CD8-positive, alpha-beta memory T cell (primary cell): Measurements from ENCODE around the gene ZNF385B. TPM values are rescaled to one million over a fixed set of nuclear protein-coding genes. Genes with fewer than 3 reads are reported as not detected.

Experiments
- CTCF ChIA-PET: fragments of 350-600 bp; sonication (Branson Sonifier 250); formaldehyde crosslinking; loops from one replicate; lab custom pipeline; 2021; ENCODE audit warnings: antibody characterized with exemption; lab: Charles Lee
- POLR2A ChIA-PET: fragments of 350-600 bp; sonication (Branson Sonifier 250); formaldehyde crosslinking; loops from one replicate; lab custom pipeline; 2021; ENCODE audit warnings: antibody characterized with exemption; lab: Charles Lee
- DNase-seq, 5 donors: peaks; one replicate each; pipeline versions ENCODE4 v3.0.0 to v3.0.0-alpha.2; 2020 to 2022; ENCODE audit warnings: mixed read lengths in 1 of 5
- H3K27ac ChIP-seq: one replicate; pipeline ENCODE4 v1.7.0; 2013; ENCODE audit warnings: low read depth, mild to moderate bottlenecking, low read length, moderate library complexity
- H3K27me3 ChIP-seq: 2 replicates; pipeline ENCODE4 v1.7.0; 2013; ENCODE audit warnings: low read length, mild to moderate bottlenecking; ENCODE audit not compliant: insufficient read depth, poor library complexity, severe bottlenecking
- H3K36me3 ChIP-seq: 2 replicates; pipeline ENCODE4 v1.7.0; 2013; ENCODE audit warnings: mild to moderate bottlenecking, low read length, moderate library complexity; ENCODE audit not compliant: insufficient read depth
- H3K4me1 ChIP-seq: 2 replicates; pipeline ENCODE4 v1.7.0; 2013; ENCODE audit warnings: mild to moderate bottlenecking, low read length, moderate library complexity; ENCODE audit not compliant: insufficient read depth
- H3K4me3 ChIP-seq: 2 replicates; pipeline ENCODE4 v1.7.0; 2013; ENCODE audit warnings: mild to moderate bottlenecking, low read length
- H3K9me3 ChIP-seq: 2 replicates; pipeline ENCODE4 v1.7.0; 2013; ENCODE audit warnings: mild to moderate bottlenecking, low read length
- H3K27ac Mint-ChIP-seq, 8 donors: one replicate each; pipeline ENCODE4 v1.8.0; 2020 to 2021; ENCODE audit warnings: mixed read lengths in 8 of 8, mild to moderate bottlenecking in 6 of 8, inconsistent platforms in 3 of 8, moderate library complexity in 3 of 8
- H3K27me3 Mint-ChIP-seq, 2 donors: one replicate each; pipeline ENCODE4 v1.8.0; 2020 to 2021; ENCODE audit warnings: mixed read lengths in 2 of 2, mild to moderate bottlenecking in 1 of 2, moderate library complexity in 1 of 2
- H3K36me3 Mint-ChIP-seq, 3 donors: one replicate each; pipeline ENCODE4 v1.8.0; 2020 to 2021; ENCODE audit warnings: mixed read lengths in 3 of 3, inconsistent platforms in 1 of 3, mild to moderate bottlenecking in 1 of 3
- H3K4me1 Mint-ChIP-seq, 3 donors: one replicate each; pipeline ENCODE4 v1.8.0; 2020 to 2021; ENCODE audit warnings: mixed read lengths in 3 of 3, inconsistent platforms in 1 of 3, mild to moderate bottlenecking in 1 of 3
- H3K4me3 Mint-ChIP-seq, 7 donors: one replicate each; pipeline ENCODE4 v1.8.0; 2020 to 2021; ENCODE audit warnings: mixed read lengths in 7 of 7, mild to moderate bottlenecking in 6 of 7, moderate library complexity in 4 of 7, inconsistent platforms in 2 of 7
- H3K9me3 Mint-ChIP-seq, 5 donors: one replicate each; pipeline ENCODE4 v1.8.0; 2020 to 2022; ENCODE audit warnings: mixed read lengths in 5 of 5, mild to moderate bottlenecking in 3 of 5, moderate library complexity in 2 of 5, inconsistent platforms in 1 of 5
- polyA plus RNA-seq: library from polyadenylated mRNA; unstranded; fragments of 300-500 nt; fragmentation: Illumina TruSeq; gene quantifications from one replicate; pipeline ENCODE4 v1.2.3, GENCODE V29; 2021
- total RNA-seq, 2 experiments: library from RNA; stranded (reverse); gene quantifications; one replicate each; pipeline ENCODE4 v1.2.3, GENCODE V29; 2021

Gene ZNF385B
- total and polyA plus RNA-seq, 3 experiments from 2014 or later = not detected

- CTCF ChIA-PET = no interaction called here
- H3K36me3 ChIP-seq = no peaks in the 10 kb centered on the region
- POLR2A ChIA-PET = no interaction called here
- Mint-ChIP-seq H3K36me3 (no peaks in the 10 kb centered on the region), H3K4me1 (no peaks in the 10 kb centered on the region), H3K27ac (no peak overlapping the region), H3K4me3 (no peak overlapping the region), H3K9me3 (peaks cover 0 to 4% (median 0%) of the 10 kb centered on the region in 5 donors), H3K27me3 (no peaks in the 10 kb centered on the region)
- no peak overlapping the region for H3K27ac ChIP-seq
- H3K4me1 ChIP-seq = no peaks in the 10 kb centered on the region
- H3K4me3 ChIP-seq = no peak overlapping the region
- no peak for DNase-seq
- no peaks in the 10 kb centered on the region for H3K27me3 ChIP-seq
- H3K9me3 ChIP-seq = no peaks in the 10 kb centered on the region
Measured at GRCh38 chr2:179694963-179695362, 166.4 kb downstream of the ZNF385B start.

DNA sequence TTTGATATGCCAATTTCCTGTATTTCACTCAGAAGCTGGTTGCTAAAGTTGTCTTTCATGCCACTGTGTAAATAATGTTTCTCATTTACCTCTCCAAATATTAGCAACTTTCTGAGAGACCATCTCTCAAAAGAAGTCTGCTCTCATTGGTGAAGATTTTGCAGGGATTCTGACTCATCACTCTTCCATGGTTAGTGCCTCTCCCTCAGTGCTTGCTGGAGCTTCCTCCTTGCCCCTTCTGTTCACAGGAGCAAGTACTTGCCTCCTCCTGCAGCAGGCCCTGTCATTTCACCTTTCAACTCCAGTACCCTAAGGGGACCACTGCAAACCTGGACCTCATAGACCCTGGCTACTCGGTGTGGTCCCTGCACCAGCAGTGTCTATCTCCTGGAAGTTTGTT lies 168.8 kb downstream of the ZNF385B start:
- Histone ChIP-seq H3K27me3 (no peaks in the 10 kb centered on the region), H3K27ac (no peak overlapping the region), H3K36me3 (no peaks in the 10 kb centered on the region), H3K4me1 (no peaks in the 10 kb centered on the region), H3K4me3 (no peak overlapping the region), H3K9me3 (no peaks in the 10 kb centered on the region)
- H3K4me3 Mint-ChIP-seq = no peak overlapping the region
- DNase-seq = no peak
- H3K27me3 Mint-ChIP-seq = no peaks in the 10 kb centered on the region
- peaks cover 0 to 4% (median 2%) of the 10 kb centered on the region in 5 donors for H3K9me3 Mint-ChIP-seq
- no peak overlapping the region for H3K27ac Mint-ChIP-seq
- H3K36me3 Mint-ChIP-seq = no peaks in the 10 kb centered on the region
- CTCF ChIA-PET = no interaction called here
- POLR2A ChIA-PET = no interaction called here
- H3K4me1 Mint-ChIP-seq = no peaks in the 10 kb centered on the region

DNA sequence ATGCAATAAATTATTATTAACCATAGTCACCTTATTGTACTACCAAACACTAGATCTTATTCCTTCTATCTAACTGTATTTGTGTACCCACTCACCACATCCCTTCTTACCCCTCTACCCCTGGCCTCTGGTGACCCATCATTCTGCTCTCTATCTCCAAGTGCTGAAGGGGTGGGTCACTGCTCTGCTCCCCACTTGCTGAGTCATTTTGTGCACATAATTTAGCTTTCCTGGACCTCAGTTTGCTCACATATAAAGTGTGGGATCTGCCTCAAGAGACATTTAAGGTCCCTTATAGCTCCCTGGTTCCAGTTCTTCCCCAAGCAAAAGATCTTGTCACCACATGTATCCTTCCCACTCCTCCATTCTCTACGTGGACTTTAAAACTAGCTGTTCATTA lies 169.4 kb downstream of the ZNF385B start:
- ChIA-PET POLR2A (no interaction called here), CTCF (no interaction called here)
- H3K9me3 Mint-ChIP-seq = peaks cover 0 to 4% (median 2%) of the 10 kb centered on the region in 5 donors
- Histone ChIP-seq H3K4me1 (no peaks in the 10 kb centered on the region), H3K9me3 (no peaks in the 10 kb centered on the region), H3K27ac (no peak overlapping the region), H3K36me3 (no peaks in the 10 kb centered on the region), H3K27me3 (no peaks in the 10 kb centered on the region), H3K4me3 (no peak overlapping the region)
- H3K27ac Mint-ChIP-seq = no peak overlapping the region
- DNase-seq = no peak
- no peaks in the 10 kb centered on the region for H3K36me3 Mint-ChIP-seq
- no peak overlapping the region for H3K4me3 Mint-ChIP-seq
- no peaks in the 10 kb centered on the region for H3K27me3 Mint-ChIP-seq
- H3K4me1 Mint-ChIP-seq = no peaks in the 10 kb centered on the region

DNA sequence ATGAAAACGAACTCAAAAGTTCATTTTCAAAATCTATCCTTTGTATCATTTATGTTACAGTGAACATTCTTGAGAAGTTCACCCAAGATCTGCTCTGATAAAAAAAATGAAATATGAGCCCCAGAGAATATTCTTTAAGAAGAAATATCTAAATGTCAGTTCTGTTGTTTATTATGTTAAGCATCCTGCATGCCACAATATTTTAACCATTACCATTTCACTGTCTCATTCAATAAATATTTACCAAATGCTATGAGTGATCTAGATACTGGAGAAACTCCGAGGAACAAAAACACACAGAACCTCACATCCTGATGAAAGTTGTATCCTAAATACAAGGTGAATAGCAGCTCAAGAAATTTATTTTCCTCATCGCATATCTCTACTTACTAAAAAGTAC lies 170.2 kb downstream of the ZNF385B start:
- no peaks in the 10 kb centered on the region for H3K36me3 Mint-ChIP-seq
- CTCF ChIA-PET = no interaction called here
- no peak overlapping the region for H3K4me3 Mint-ChIP-seq
- DNase-seq = no peak
- no peaks in the 10 kb centered on the region for H3K4me1 ChIP-seq
- H3K9me3 ChIP-seq = no peaks in the 10 kb centered on the region
- no peak overlapping the region for H3K27ac ChIP-seq
- POLR2A ChIA-PET = no interaction called here
- H3K36me3 ChIP-seq = no peaks in the 10 kb centered on the region
- no peaks in the 10 kb centered on the region for H3K27me3 Mint-ChIP-seq
- no peak overlapping the region for H3K4me3 ChIP-seq
- no peak overlapping the region for H3K27ac Mint-ChIP-seq
- H3K9me3 Mint-ChIP-seq = peaks cover 0 to 5% (median 2%) of the 10 kb centered on the region in 5 donors
- H3K4me1 Mint-ChIP-seq = no peaks in the 10 kb centered on the region
- H3K27me3 ChIP-seq = no peaks in the 10 kb centered on the region

- no peaks in the 10 kb centered on the region for H3K27me3 Mint-ChIP-seq
- H3K4me3 Mint-ChIP-seq = no peak overlapping the region
- H3K4me1 Mint-ChIP-seq = no peaks in the 10 kb centered on the region
- no peak overlapping the region for H3K27ac Mint-ChIP-seq
- Histone ChIP-seq H3K4me1 (no peaks in the 10 kb centered on the region), H3K27ac (no peak overlapping the region), H3K9me3 (no peaks in the 10 kb centered on the region), H3K36me3 (no peaks in the 10 kb centered on the region), H3K27me3 (no peaks in the 10 kb centered on the region), H3K4me3 (no peak overlapping the region)
- no peak for DNase-seq
- POLR2A ChIA-PET = no interaction called here
- no peaks in the 10 kb centered on the region for H3K36me3 Mint-ChIP-seq
- CTCF ChIA-PET = no interaction called here
- peaks cover 0 to 7% (median 2%) of the 10 kb centered on the region in 5 donors for H3K9me3 Mint-ChIP-seq
Measured at GRCh38 chr2:179686718-179687342, 174.6 kb downstream of the ZNF385B start.

- CTCF ChIA-PET = no interaction called here
- no peaks in the 10 kb centered on the region for H3K36me3 ChIP-seq
Measured at GRCh38 chr2:179686069-179686468, 175.3 kb downstream of the ZNF385B start.

DNA sequence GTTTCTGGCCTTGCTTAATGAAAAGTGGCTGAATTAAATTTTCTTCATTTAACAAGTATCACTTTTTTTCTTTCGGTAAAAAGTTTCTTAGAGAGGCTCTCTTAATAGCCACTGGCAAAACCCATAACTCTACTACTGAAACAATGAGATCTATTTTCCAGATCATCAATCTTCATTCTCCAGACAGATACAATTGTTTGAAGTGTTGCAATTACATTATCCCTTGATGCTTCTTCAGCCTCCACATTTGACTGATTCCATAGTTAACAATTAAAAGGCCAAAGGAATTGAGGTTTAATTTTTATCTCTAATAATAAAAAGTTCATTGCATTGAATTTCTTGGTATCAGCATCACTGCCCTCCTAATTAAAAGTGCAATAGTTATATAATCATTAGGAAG lies 176.3 kb downstream of the ZNF385B start:
- H3K4me3 ChIP-seq = no peak overlapping the region
- Mint-ChIP-seq H3K36me3 (no peaks in the 10 kb centered on the region), H3K4me1 (no peaks in the 10 kb centered on the region), H3K27ac (no peak overlapping the region), H3K9me3 (peaks cover 0 to 7% (median 2%) of the 10 kb centered on the region in 5 donors), H3K27me3 (no peaks in the 10 kb centered on the region), H3K4me3 (no peak overlapping the region)
- H3K4me1 ChIP-seq = no peaks in the 10 kb centered on the region
- no peak for DNase-seq
- no peak overlapping the region for H3K27ac ChIP-seq
- ChIA-PET POLR2A (no interaction called here), CTCF (no interaction called here)
- no peaks in the 10 kb centered on the region for H3K36me3 ChIP-seq
- H3K9me3 ChIP-seq = no peaks in the 10 kb centered on the region
- H3K27me3 ChIP-seq = no peaks in the 10 kb centered on the region

More at GRCh38 chr2:179686069-179686468, 175.3 kb downstream of the ZNF385B start:
- DNase-seq = no peak
- no peak overlapping the region for H3K27ac Mint-ChIP-seq
- no peaks in the 10 kb centered on the region for H3K27me3 Mint-ChIP-seq
- peaks cover 0 to 7% (median 2%) of the 10 kb centered on the region in 5 donors for H3K9me3 Mint-ChIP-seq
- no peaks in the 10 kb centered on the region for H3K36me3 Mint-ChIP-seq
- POLR2A ChIA-PET = no interaction called here
- no peaks in the 10 kb centered on the region for H3K4me1 Mint-ChIP-seq
- Histone ChIP-seq H3K27me3 (no peaks in the 10 kb centered on the region), H3K9me3 (no peaks in the 10 kb centered on the region), H3K4me1 (no peaks in the 10 kb centered on the region), H3K27ac (no peak overlapping the region), H3K4me3 (no peak overlapping the region)
- H3K4me3 Mint-ChIP-seq = no peak overlapping the region

GRCh38 chr2:179682756-179683155 lies 178.7 kb downstream of the ZNF385B start:
- ChIA-PET CTCF (no interaction called here), POLR2A (no interaction called here)
- H3K36me3 Mint-ChIP-seq = no peaks in the 10 kb centered on the region

More at GRCh38 chr2:179682756-179683155, 178.7 kb downstream of the ZNF385B start:
- H3K4me1 Mint-ChIP-seq = no peaks in the 10 kb centered on the region
- no peaks in the 10 kb centered on the region for H3K4me1 ChIP-seq
- H3K4me3 Mint-ChIP-seq = no peak overlapping the region
- no peaks in the 10 kb centered on the region for H3K9me3 ChIP-seq
- no peaks in the 10 kb centered on the region for H3K36me3 ChIP-seq
- no peak overlapping the region for H3K27ac Mint-ChIP-seq
- no peaks in the 10 kb centered on the region for H3K27me3 Mint-ChIP-seq
- H3K9me3 Mint-ChIP-seq = peaks cover 0 to 3% (median 0%) of the 10 kb centered on the region in 5 donors
- H3K4me3 ChIP-seq = no peak overlapping the region
- H3K27ac ChIP-seq = no peak overlapping the region
- H3K27me3 ChIP-seq = no peaks in the 10 kb centered on the region
- no peak for DNase-seq
